Effector memory CD8-positive, alpha-beta T cell (primary cell): ENCODE measurements around the gene HTT.

ENCODE experiments used
- ATAC-seq: fragments of 150-1000 bp; cut with Tn5 transposase; replicated peaks from 2 replicates; pipeline ENCODE4 v1.10.0; 2021; ENCODE audit warnings: mild to moderate bottlenecking, moderate library complexity
- DNase-seq, 3 experiments: peaks; one replicate each; pipeline ENCODE4 v3.0.0; 2021
- H3K27ac Mint-ChIP-seq, 2 donors: one replicate each; pipeline ENCODE4 v1.8.0; 2022; ENCODE audit warnings: mild to moderate bottlenecking in 2 of 2, mixed read lengths in 2 of 2, moderate library complexity in 2 of 2
- H3K27me3 Mint-ChIP-seq, 2 donors: one replicate each; pipeline ENCODE4 v1.8.0; 2022; ENCODE audit warnings: mixed read lengths in 2 of 2
- H3K36me3 Mint-ChIP-seq: one replicate; pipeline ENCODE4 v1.8.0; 2022; ENCODE audit warnings: mild to moderate bottlenecking, moderate library complexity, mixed read lengths; ENCODE audit not compliant: insufficient read depth
- H3K4me1 Mint-ChIP-seq, 2 donors: one replicate each; pipeline ENCODE4 v1.8.0; 2022; ENCODE audit warnings: low read depth in 2 of 2, mixed read lengths in 2 of 2
- H3K4me3 Mint-ChIP-seq, 2 donors: one replicate each; pipeline ENCODE4 v1.8.0; 2022; ENCODE audit warnings: mild to moderate bottlenecking in 2 of 2, mixed read lengths in 2 of 2, moderate library complexity in 2 of 2
- H3K9me3 Mint-ChIP-seq, 2 donors: one replicate each; pipeline ENCODE4 v1.8.0; 2022; ENCODE audit warnings: mixed read lengths in 2 of 2

The HTT gene

GRCh38 chr4:3184725-3185124 lies 110.2 kb downstream of the HTT start:
- Mint-ChIP-seq H3K27ac (peak overlapping the region; percentile 57 to 87), H3K4me1 (peaks cover 10 to 20% of the 10 kb centered on the region in 2 donors)
- DNase-seq, result no peak

GRCh38 chr4:3186609-3187008 lies 112.1 kb downstream of the HTT start:
- DNase-seq (no peak), ATAC-seq (no peak)
- Mint-ChIP-seq H3K36me3 (peaks cover 39% of the 10 kb centered on the region), H3K27me3 (no peaks in the 10 kb centered on the region), H3K9me3 (no peaks in the 10 kb centered on the region), H3K4me1 (peaks cover 19 to 30% of the 10 kb centered on the region in 2 donors), H3K27ac (peak overlapping the region in 1 of 2 donors; percentile 55), H3K4me3 (no peak overlapping the region)

More at GRCh38 chr4:3184725-3185124, 110.2 kb downstream of the HTT start:
- H3K36me3 Mint-ChIP-seq, result peaks cover 47% of the 10 kb centered on the region
- no peak for ATAC-seq
- no peak overlapping the region for H3K4me3 Mint-ChIP-seq
- H3K9me3 Mint-ChIP-seq, result no peaks in the 10 kb centered on the region
- H3K27me3 Mint-ChIP-seq, result no peaks in the 10 kb centered on the region

GRCh38 chr4:3188118-3188517 lies 113.6 kb downstream of the HTT start:
- no peaks in the 10 kb centered on the region for H3K9me3 Mint-ChIP-seq
- peaks cover 34% of the 10 kb centered on the region for H3K36me3 Mint-ChIP-seq
- H3K27ac Mint-ChIP-seq, result peak overlapping the region; percentile 20 to 71
- DNase-seq (no peak), ATAC-seq (no peak)
- H3K4me1 Mint-ChIP-seq, result peaks cover 31 to 44% of the 10 kb centered on the region in 2 donors
- H3K4me3 Mint-ChIP-seq, result no peak overlapping the region
- H3K27me3 Mint-ChIP-seq, result no peaks in the 10 kb centered on the region

GRCh38 chr4:3189459-3189858 lies 115.0 kb downstream of the HTT start:
- Mint-ChIP-seq H3K4me3 (no peak overlapping the region), H3K9me3 (no peaks in the 10 kb centered on the region), H3K36me3 (peaks cover 31% of the 10 kb centered on the region), H3K27me3 (no peaks in the 10 kb centered on the region), H3K4me1 (peaks cover 36 to 48% of the 10 kb centered on the region in 2 donors), H3K27ac (peak overlapping the region; percentile 84 to 93)
- DNase-seq (no peak), ATAC-seq (no peak)

- H3K36me3 Mint-ChIP-seq, result peaks cover 26% of the 10 kb centered on the region
- no peaks in the 10 kb centered on the region for H3K9me3 Mint-ChIP-seq
- H3K27me3 Mint-ChIP-seq, result no peaks in the 10 kb centered on the region
- H3K4me1 Mint-ChIP-seq, result peaks cover 42 to 52% of the 10 kb centered on the region in 2 donors
- ATAC-seq (no peak), DNase-seq (no peak)
- peak overlapping the region in 1 of 2 donors; percentile 27 for H3K4me3 Mint-ChIP-seq
- peak overlapping the region; percentile 84 to 97 for H3K27ac Mint-ChIP-seq
Observed at GRCh38 chr4:3190549-3190948, 116.1 kb downstream of the HTT start.

- Mint-ChIP-seq H3K4me3 (peak overlapping the region; percentile 63 to 68), H3K27me3 (no peaks in the 10 kb centered on the region), H3K9me3 (no peaks in the 10 kb centered on the region), H3K4me1 (peaks cover 59 to 68% of the 10 kb centered on the region in 2 donors), H3K36me3 (peaks cover 21% of the 10 kb centered on the region), H3K27ac (peak overlapping the region; percentile 92 to 97)
- ATAC-seq (peak; percentile 80), DNase-seq (peak in 2 of 3 experiments; percentile 26 to 47)
Observed at GRCh38 chr4:3192188-3192587, 117.7 kb downstream of the HTT start.

- DNase-seq (peak in 1 of 3 experiments; percentile 18), ATAC-seq (peak; percentile 9)
- Mint-ChIP-seq H3K4me3 (peak overlapping the region; percentile 63 to 68), H3K4me1 (peaks cover 65 to 74% of the 10 kb centered on the region in 2 donors), H3K27me3 (no peaks in the 10 kb centered on the region), H3K36me3 (peaks cover 20% of the 10 kb centered on the region), H3K9me3 (no peaks in the 10 kb centered on the region), H3K27ac (peak overlapping the region; percentile 92 to 97)
Observed at GRCh38 chr4:3192827-3193226, 118.3 kb downstream of the HTT start.

- no peaks in the 10 kb centered on the region for H3K27me3 Mint-ChIP-seq
- ATAC-seq (peak; percentile 18), DNase-seq (no peak)
- H3K27ac Mint-ChIP-seq, result peak overlapping the region; percentile 65 to 97
- H3K9me3 Mint-ChIP-seq, result no peaks in the 10 kb centered on the region
- H3K36me3 Mint-ChIP-seq, result peaks cover 15% of the 10 kb centered on the region
- H3K4me3 Mint-ChIP-seq, result peak overlapping the region; percentile 12 to 63
- H3K4me1 Mint-ChIP-seq, result peaks cover 66 to 76% of the 10 kb centered on the region in 2 donors
Observed at GRCh38 chr4:3193531-3194203, 119.2 kb downstream of the HTT start.

GRCh38 chr4:3196670-3197359 lies 122.3 kb downstream of the HTT start:
- no peaks in the 10 kb centered on the region for H3K9me3 Mint-ChIP-seq
- H3K4me1 Mint-ChIP-seq, result peaks cover 56 to 66% of the 10 kb centered on the region in 2 donors
- peaks cover 12% of the 10 kb centered on the region for H3K36me3 Mint-ChIP-seq
- H3K27ac Mint-ChIP-seq, result peak overlapping the region; percentile 33 to 93
- DNase-seq, result no peak
- ATAC-seq, result peak; percentile 55
- no peaks in the 10 kb centered on the region for H3K27me3 Mint-ChIP-seq
- peak overlapping the region; percentile 60 to 71 for H3K4me3 Mint-ChIP-seq

- H3K36me3 Mint-ChIP-seq, result peaks cover 17% of the 10 kb centered on the region
- H3K27ac Mint-ChIP-seq, result peak overlapping the region; percentile 33 to 93
- H3K4me3 Mint-ChIP-seq, result peak overlapping the region; percentile 60 to 71
- H3K27me3 Mint-ChIP-seq, result no peaks in the 10 kb centered on the region
- no peaks in the 10 kb centered on the region for H3K9me3 Mint-ChIP-seq
- peaks cover 57 to 66% of the 10 kb centered on the region in 2 donors for H3K4me1 Mint-ChIP-seq
- ATAC-seq, result no peak
- DNase-seq, result no peak
Observed at GRCh38 chr4:3197366-3198105, 123.1 kb downstream of the HTT start.

GRCh38 chr4:3198906-3199305 lies 124.4 kb downstream of the HTT start:
- DNase-seq, result no peak

GRCh38 chr4:3199653-3200422 lies 125.4 kb downstream of the HTT start:
- Mint-ChIP-seq H3K36me3 (peaks cover 32% of the 10 kb centered on the region), H3K27ac (no peak overlapping the region), H3K27me3 (no peaks in the 10 kb centered on the region), H3K4me1 (peaks cover 55 to 67% of the 10 kb centered on the region in 2 donors), H3K4me3 (no peak overlapping the region), H3K9me3 (no peaks in the 10 kb centered on the region)
- ATAC-seq (no peak), DNase-seq (no peak)

More at GRCh38 chr4:3198906-3199305, 124.4 kb downstream of the HTT start:
- Mint-ChIP-seq H3K27me3 (no peaks in the 10 kb centered on the region), H3K4me1 (peaks cover 59 to 66% of the 10 kb centered on the region in 2 donors), H3K4me3 (no peak overlapping the region), H3K36me3 (peaks cover 26% of the 10 kb centered on the region), H3K27ac (peak overlapping the region; percentile 23 to 82), H3K9me3 (no peaks in the 10 kb centered on the region)
- ATAC-seq, result no peak
